Measurements from ENCODE around the gene RALGDS. TPM values are rescaled to one million over a fixed set of nuclear protein-coding genes. Genes with fewer than 3 reads are reported as not detected.

Gene RALGDS
- total and polyA plus RNA-seq, 8 donors, result 43.5 to 58.9 (median 50.4) TPM

- Histone ChIP-seq H3K4me1 (peaks cover 17 to 40% of the 10 kb centered on the region in 2 donors), H3K4me3 (peak within 1 kb of the TSS; percentile 79 to 82), H3K9me3 (no peaks in the 10 kb centered on the region), H3K27ac (peak within 1 kb of the TSS; percentile 30 to 84), H3K36me3 (peaks cover 0 to 13% of the 10 kb centered on the region in 2 donors), H3K27me3 (peaks cover 0 to 20% of the 10 kb centered on the region in 2 donors)
- TF ChIP-seq CTCF (IDR thresholded peaks at IDR 0.05), result no peak
- intact Hi-C loops (cut with DNase I), result no loop called here
- DNase-seq, result peak in 2 of 4 donors; percentile 83 to 96
- ATAC-seq, result peak; percentile 75
Measured at GRCh38 chr9:133163504-133164172, 42.6 kb upstream of the RALGDS start, which contains the start of gene GBGT1. GBGT1 (minus strand) TSS chr9:133163914; CDS start chr9:133162412, 1,502 bp downstream.

- no peak for TF ChIP-seq CTCF (IDR thresholded peaks at IDR 0.05)
- peak overlapping the region; percentile 30 to 84 for H3K27ac ChIP-seq
- peaks cover 0 to 20% of the 10 kb centered on the region in 2 donors for H3K27me3 ChIP-seq
- intact Hi-C loops (cut with DNase I), result no loop called here
- peak in 1 of 4 donors; percentile 83 for DNase-seq
- H3K9me3 ChIP-seq, result no peaks in the 10 kb centered on the region
- peaks cover 0 to 17% of the 10 kb centered on the region in 2 donors for H3K36me3 ChIP-seq
- H3K4me1 ChIP-seq, result peaks cover 17 to 40% of the 10 kb centered on the region in 2 donors
- peak overlapping the region; percentile 79 to 82 for H3K4me3 ChIP-seq
- peak; percentile 3 for ATAC-seq
Measured at GRCh38 chr9:133162861-133163503, 41.9 kb upstream of the RALGDS start.

- Histone ChIP-seq H3K36me3 (peaks cover 0 to 28% of the 10 kb centered on the region in 2 donors), H3K4me1 (peaks cover 17 to 40% of the 10 kb centered on the region in 2 donors), H3K4me3 (no peak overlapping the region), H3K9me3 (no peaks in the 10 kb centered on the region), H3K27me3 (peaks cover 0 to 20% of the 10 kb centered on the region in 2 donors), H3K27ac (no peak overlapping the region)
- intact Hi-C loops (cut with DNase I), result no loop called here
- DNase-seq, result no peak
- no peak for TF ChIP-seq CTCF (IDR thresholded peaks at IDR 0.05)
- ATAC-seq, result no peak
Measured at GRCh38 chr9:133161547-133161950, 40.5 kb upstream of the RALGDS start.

- H3K36me3 ChIP-seq, result peaks cover 0 to 30% of the 10 kb centered on the region in 2 donors
- H3K4me3 ChIP-seq, result no peak overlapping the region
- no peaks in the 10 kb centered on the region for H3K9me3 ChIP-seq
- intact Hi-C loops (cut with DNase I), result no loop called here
- ATAC-seq (peak; percentile 83), DNase-seq (peak in 2 of 4 donors; percentile 71 to 80)
- H3K27me3 ChIP-seq, result peaks cover 0 to 20% of the 10 kb centered on the region in 2 donors
- TF ChIP-seq CTCF (IDR thresholded peaks at IDR 0.05), result peak; percentile 76 to 90
- H3K4me1 ChIP-seq, result peaks cover 17 to 40% of the 10 kb centered on the region in 2 donors
- H3K27ac ChIP-seq, result peak overlapping the region in 1 of 2 donors; percentile 23
Measured at GRCh38 chr9:133160742-133161546, 39.9 kb upstream of the RALGDS start.
